SK-N-MC (cell line): ENCODE measurements around the gene P4HA1.

Experiments used
- EZH2 ChIP-seq: fragments of 200-600 bp; sonication (generic); IDR thresholded peaks from one replicate; pipeline ENCODE4 v1.6.1; 2017; ENCODE audit warnings: antibody characterized with exemption
- POLR2AphosphoS5 ChIP-seq: IDR thresholded peaks from 2 replicates; pipeline ENCODE4 v1.6.1; 2012; ENCODE audit warnings: mild to moderate bottlenecking, low read depth, low read length, borderline replicate concordance

GRCh38 chr10:73099141-73099540 is 2.5 kb upstream of the P4HA1 start:
- TF ChIP-seq POLR2AphosphoS5, result no peak
- TF ChIP-seq EZH2, result no peak
